OCI-LY1 (cell line): Measurements from ENCODE around the gene GCN1.

Source experiments
- EZH2 ChIP-seq: fragments of 200-600 bp; sonication (generic), shearing (Covaris generic); IDR thresholded peaks from 2 replicates; pipeline ENCODE4 v1.8.0; 2017; ENCODE audit warnings: borderline replicate concordance, mixed run types, mild to moderate bottlenecking, antibody characterized with exemption, low read length, moderate library complexity, mixed read lengths
- TF ChIP-seq, protein P1 (sequence below): fragments of 200-600 bp; sonication (generic), shearing (Covaris generic); IDR thresholded peaks from 2 replicates; pipeline ENCODE4 v1.5.1; 2017; ENCODE audit warnings: mild to moderate bottlenecking, antibody characterized with exemption, low read length, moderate library complexity, mixed read lengths

DNA sequence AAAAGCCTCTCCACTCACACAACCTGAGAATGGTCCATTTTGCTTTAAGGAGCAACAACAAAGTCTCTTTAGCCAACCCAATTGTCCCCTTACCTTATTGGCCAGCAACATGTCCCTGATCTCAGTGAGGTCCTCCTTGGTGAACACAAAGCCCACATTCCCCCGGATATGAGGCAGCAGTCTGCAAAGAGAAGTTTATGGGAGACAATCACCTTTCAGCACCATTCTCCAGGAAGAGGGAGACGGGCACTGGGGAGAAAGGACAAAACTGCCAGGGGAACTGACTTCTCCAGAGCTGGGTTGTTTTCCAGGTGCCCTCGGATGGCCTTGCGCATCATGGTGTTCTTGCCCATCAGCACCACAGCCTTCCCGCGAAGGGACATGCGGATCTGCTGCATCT lies 4.5 kb upstream of the GCN1 start:
- TF ChIP-seq, protein P1, sequence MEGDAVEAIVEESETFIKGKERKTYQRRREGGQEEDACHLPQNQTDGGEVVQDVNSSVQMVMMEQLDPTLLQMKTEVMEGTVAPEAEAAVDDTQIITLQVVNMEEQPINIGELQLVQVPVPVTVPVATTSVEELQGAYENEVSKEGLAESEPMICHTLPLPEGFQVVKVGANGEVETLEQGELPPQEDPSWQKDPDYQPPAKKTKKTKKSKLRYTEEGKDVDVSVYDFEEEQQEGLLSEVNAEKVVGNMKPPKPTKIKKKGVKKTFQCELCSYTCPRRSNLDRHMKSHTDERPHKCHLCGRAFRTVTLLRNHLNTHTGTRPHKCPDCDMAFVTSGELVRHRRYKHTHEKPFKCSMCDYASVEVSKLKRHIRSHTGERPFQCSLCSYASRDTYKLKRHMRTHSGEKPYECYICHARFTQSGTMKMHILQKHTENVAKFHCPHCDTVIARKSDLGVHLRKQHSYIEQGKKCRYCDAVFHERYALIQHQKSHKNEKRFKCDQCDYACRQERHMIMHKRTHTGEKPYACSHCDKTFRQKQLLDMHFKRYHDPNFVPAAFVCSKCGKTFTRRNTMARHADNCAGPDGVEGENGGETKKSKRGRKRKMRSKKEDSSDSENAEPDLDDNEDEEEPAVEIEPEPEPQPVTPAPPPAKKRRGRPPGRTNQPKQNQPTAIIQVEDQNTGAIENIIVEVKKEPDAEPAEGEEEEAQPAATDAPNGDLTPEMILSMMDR: no peak
- no peak for TF ChIP-seq EZH2
